Neural cell (in vitro differentiated cells): Measurements from ENCODE around the gene FOXC2. TPM values are rescaled to one million over a fixed set of nuclear protein-coding genes. Genes with fewer than 3 reads are reported as not detected.

Experiments used
- H2AFZ ChIP-seq: fragments of 200-600, 300-800 bp; sonication (generic), shearing (Covaris generic); 2 replicates; pipeline ENCODE4 v1.6.0; 2014; ENCODE audit warnings: low read depth, mild to moderate bottlenecking, antibody characterized with exemption, low read length, moderate library complexity
- H3F3A ChIP-seq: fragments of 200-600 bp; shearing (Covaris generic); 2 replicates; pipeline ENCODE4 v1.6.1; 2016; ENCODE audit warnings: mild to moderate bottlenecking, moderate library complexity, mixed read lengths, antibody characterized with exemption, low read length; ENCODE audit not compliant: insufficient read depth, poor library complexity, severe bottlenecking
- H3K27ac ChIP-seq: fragments of 200-600, 300-800 bp; sonication (generic), shearing (Covaris generic); 2 replicates; pipeline ENCODE4 v1.5.1; 2014; ENCODE audit warnings: mild to moderate bottlenecking, low read length, moderate library complexity
- H3K27me3 ChIP-seq: fragments of 300-800, 200-600 bp; sonication (generic), shearing (Covaris generic); 2 replicates; pipeline ENCODE4 v1.6.0; 2014; ENCODE audit warnings: mild to moderate bottlenecking, low read depth, low read length, moderate library complexity; ENCODE audit not compliant: insufficient read depth
- H3K36me3 ChIP-seq: fragments of 300-800, 200-600 bp; sonication (generic), shearing (Covaris generic); 2 replicates; pipeline ENCODE4 v1.5.1; 2014; ENCODE audit warnings: mild to moderate bottlenecking, antibody characterized with exemption, low read length, moderate library complexity; ENCODE audit not compliant: insufficient read depth
- H3K4me2 ChIP-seq: fragments of 300-800, 200-600 bp; sonication (generic), shearing (Covaris generic); 2 replicates; pipeline ENCODE4 v1.6.0; 2014; ENCODE audit warnings: mild to moderate bottlenecking, low read length
- H3K4me3 ChIP-seq: fragments of 300-800, 200-600 bp; sonication (generic), shearing (Covaris generic); 2 replicates; pipeline ENCODE4 v1.5.1; 2014; ENCODE audit warnings: mild to moderate bottlenecking, low read length, moderate library complexity
- H3K79me2 ChIP-seq: fragments of 200-600 bp; shearing (Covaris generic); replicated peaks from 2 replicates; pipeline ENCODE4 v1.6.0; 2014; ENCODE audit warnings: mild to moderate bottlenecking, low read length, moderate library complexity; ENCODE audit not compliant: insufficient read depth
- H3K9ac ChIP-seq: fragments of 300-800, 200-600 bp; sonication (generic), shearing (Covaris generic); 2 replicates; pipeline ENCODE4 v1.6.1; 2016; ENCODE audit warnings: mild to moderate bottlenecking, low read length, mixed read lengths
- H3K9me2 ChIP-seq: fragments of 200-600 bp; shearing (Covaris generic); 2 replicates; pipeline ENCODE4 v1.6.1; 2016; ENCODE audit warnings: mild to moderate bottlenecking, low read length, mixed read lengths; ENCODE audit not compliant: insufficient read depth
- H3K9me3 ChIP-seq: fragments of 200-600, 300-800 bp; sonication (generic), shearing (Covaris generic); 2 replicates; pipeline ENCODE4 v1.6.1; 2016; ENCODE audit warnings: mild to moderate bottlenecking, mixed run types, low read length, moderate library complexity, mixed read lengths
- H4K20me1 ChIP-seq: fragments of 200-600 bp; shearing (Covaris generic); 2 replicates; pipeline ENCODE4 v1.6.1; 2016; ENCODE audit warnings: mild to moderate bottlenecking, mixed run types; ENCODE audit not compliant: insufficient read depth
- EP300 ChIP-seq: fragments of 450-650 bp; conservative IDR thresholded peaks from 2 replicates; pipeline ENCODE4 v1.6.1; 2014; ENCODE audit warnings: antibody characterized with exemption, mild to moderate bottlenecking, moderate library complexity; ENCODE audit not compliant: poor library complexity, severe bottlenecking
- EZH2 ChIP-seq: fragments of 200-600, 300-800 bp; shearing (Covaris generic), sonication (generic); IDR thresholded peaks from 2 replicates; pipeline ENCODE4 v1.6.1; 2014; ENCODE audit warnings: antibody characterized with exemption, low read length, borderline replicate concordance, mild to moderate bottlenecking; ENCODE audit not compliant: insufficient read depth, poor library complexity, severe bottlenecking
- MXI1 ChIP-seq: fragments of 450-650 bp; conservative IDR thresholded peaks from 2 replicates; pipeline ENCODE4 v1.6.1; 2014; ENCODE audit warnings: antibody characterized with exemption, mild to moderate bottlenecking; ENCODE audit not compliant: poor library complexity, severe bottlenecking
- POLR2AphosphoS5 ChIP-seq: IDR thresholded peaks from 2 replicates; pipeline ENCODE4 v1.6.1; 2012
- RAD21 ChIP-seq: fragments of 450-650 bp; conservative IDR thresholded peaks from 2 replicates; pipeline ENCODE4 v1.6.1; 2014; ENCODE audit warnings: antibody characterized with exemption, mild to moderate bottlenecking, moderate library complexity
- SMC3 ChIP-seq: fragments of 450-650 bp; conservative IDR thresholded peaks from 2 replicates; pipeline ENCODE4 v1.6.1; 2014; ENCODE audit warnings: antibody characterized with exemption, mild to moderate bottlenecking, moderate library complexity; ENCODE audit not compliant: poor library complexity
- TAF1 ChIP-seq: IDR thresholded peaks from 2 replicates; pipeline ENCODE4 v1.6.1; 2012; ENCODE audit warnings: low read depth
- polyA plus RNA-seq: library from polyadenylated mRNA; depleted of rRNA; stranded (reverse); fragments of >200 nt; gene quantifications from 2 replicates; pipeline ENCODE4 v1.2.3, GENCODE V29; 2014
- TF ChIP-seq, protein P1 (sequence below): fragments of 450-650 bp; IDR thresholded peaks from 2 replicates; pipeline ENCODE4 v1.5.1; 2014; ENCODE audit warnings: antibody characterized with exemption, mild to moderate bottlenecking, moderate library complexity; ENCODE audit not compliant: poor library complexity, severe bottlenecking
- TF ChIP-seq, protein P2 (sequence below): IDR thresholded peaks from 2 replicates; pipeline ENCODE4 v1.6.1; 2012; ENCODE audit warnings: borderline replicate concordance

Gene FOXC2
- polyA plus RNA-seq, 1 donor from 2014 or later, result not detected

DNA sequence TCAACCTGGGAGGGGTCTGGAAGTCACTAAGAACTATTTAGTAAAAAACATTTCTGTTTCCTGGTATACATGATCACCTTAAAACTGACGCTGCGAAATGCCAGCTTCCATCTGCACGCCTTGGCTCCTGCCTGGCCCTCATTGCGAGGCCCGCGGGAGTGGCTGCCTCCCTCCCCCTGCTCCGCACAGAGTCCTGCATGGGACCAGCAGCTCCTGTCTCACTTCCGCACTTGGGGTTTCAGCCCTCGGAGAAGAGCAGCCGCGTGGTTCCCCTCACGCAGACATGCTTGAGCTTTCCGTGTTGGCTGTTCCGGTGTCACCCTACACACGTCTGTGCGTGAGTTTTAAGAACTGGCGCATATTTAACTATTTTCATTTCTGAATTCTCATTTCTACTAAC is 30.0 kb upstream of the FOXC2 start (continued):
- TF ChIP-seq MXI1 (no peak), SMC3 (no peak)

DNA sequence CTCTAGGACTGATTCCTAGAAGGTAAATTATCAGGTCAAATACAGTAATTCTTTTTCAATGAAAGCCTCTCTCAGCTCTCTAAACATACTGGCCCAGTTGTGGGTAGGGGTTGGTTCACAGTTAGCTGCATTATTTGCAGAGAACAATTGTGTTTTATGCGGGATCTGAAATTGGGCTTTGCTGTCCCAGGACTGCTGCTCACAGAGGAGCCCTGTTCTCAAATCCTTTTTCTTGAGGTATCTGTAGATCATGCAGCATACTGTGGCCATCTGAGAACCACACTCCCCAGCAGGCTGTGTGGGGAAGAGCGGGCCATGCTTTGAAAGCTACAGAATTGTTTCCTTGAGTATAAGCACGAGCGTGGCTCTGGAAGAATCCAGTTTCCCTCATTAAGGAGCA is 29.1 kb upstream of the FOXC2 start:
- no peaks in the 10 kb centered on the region for H3K79me2 ChIP-seq

DNA sequence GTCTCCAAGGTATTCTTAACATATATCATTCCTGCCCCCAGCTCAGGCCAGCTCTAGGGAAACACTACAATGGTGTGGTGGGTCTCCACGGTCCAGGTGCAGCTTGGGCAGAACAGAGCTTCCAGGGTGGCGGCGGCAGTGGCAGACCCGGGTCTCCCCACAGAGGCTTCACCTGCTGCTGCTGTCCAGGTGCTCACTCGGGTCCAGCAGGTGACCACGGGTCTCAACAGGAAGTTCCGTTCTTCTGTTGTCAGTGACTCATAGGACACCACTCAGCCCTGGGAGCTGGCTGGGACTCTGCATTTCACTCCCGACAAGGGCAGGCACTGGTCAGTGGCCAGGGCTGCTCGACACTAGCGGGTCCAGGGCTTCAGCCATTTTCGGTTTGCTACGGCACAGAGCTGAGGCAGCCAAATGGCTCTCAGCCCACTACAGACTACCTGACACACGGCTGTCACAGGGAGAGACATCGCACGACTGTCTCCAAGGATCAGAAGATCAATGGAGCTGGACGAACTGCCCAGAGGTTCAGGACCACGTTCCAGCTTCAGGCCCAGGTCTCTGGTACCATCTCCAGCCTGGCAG is 28.3 kb upstream of the FOXC2 start:
- Histone ChIP-seq H3K4me3 (no peak overlapping the region), H3K9ac (no peak overlapping the region), H3K9me2 (no peaks in the 10 kb centered on the region), H3K9me3 (no peaks in the 10 kb centered on the region), H2AFZ (no peak overlapping the region), H3K27me3 (no peaks in the 10 kb centered on the region), H3F3A (no peaks in the 10 kb centered on the region), H3K79me2 (no peaks in the 10 kb centered on the region), H3K4me2 (no peak overlapping the region), H3K27ac (no peak overlapping the region), H3K36me3 (no peaks in the 10 kb centered on the region), H4K20me1 (no peaks in the 10 kb centered on the region)
- TF ChIP-seq SMC3 (no peak), EZH2 (no peak), RAD21 (no peak), POLR2AphosphoS5 (no peak), EP300 (no peak)
- TF ChIP-seq, protein P1, sequence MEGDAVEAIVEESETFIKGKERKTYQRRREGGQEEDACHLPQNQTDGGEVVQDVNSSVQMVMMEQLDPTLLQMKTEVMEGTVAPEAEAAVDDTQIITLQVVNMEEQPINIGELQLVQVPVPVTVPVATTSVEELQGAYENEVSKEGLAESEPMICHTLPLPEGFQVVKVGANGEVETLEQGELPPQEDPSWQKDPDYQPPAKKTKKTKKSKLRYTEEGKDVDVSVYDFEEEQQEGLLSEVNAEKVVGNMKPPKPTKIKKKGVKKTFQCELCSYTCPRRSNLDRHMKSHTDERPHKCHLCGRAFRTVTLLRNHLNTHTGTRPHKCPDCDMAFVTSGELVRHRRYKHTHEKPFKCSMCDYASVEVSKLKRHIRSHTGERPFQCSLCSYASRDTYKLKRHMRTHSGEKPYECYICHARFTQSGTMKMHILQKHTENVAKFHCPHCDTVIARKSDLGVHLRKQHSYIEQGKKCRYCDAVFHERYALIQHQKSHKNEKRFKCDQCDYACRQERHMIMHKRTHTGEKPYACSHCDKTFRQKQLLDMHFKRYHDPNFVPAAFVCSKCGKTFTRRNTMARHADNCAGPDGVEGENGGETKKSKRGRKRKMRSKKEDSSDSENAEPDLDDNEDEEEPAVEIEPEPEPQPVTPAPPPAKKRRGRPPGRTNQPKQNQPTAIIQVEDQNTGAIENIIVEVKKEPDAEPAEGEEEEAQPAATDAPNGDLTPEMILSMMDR, result no peak

More for the DNA sequence above, 29.1 kb upstream of the FOXC2 start:
- no peaks in the 10 kb centered on the region for H3K9me3 ChIP-seq
- no peaks in the 10 kb centered on the region for H3F3A ChIP-seq
- H2AFZ ChIP-seq, result no peak overlapping the region
- no peaks in the 10 kb centered on the region for H3K36me3 ChIP-seq
- no peaks in the 10 kb centered on the region for H4K20me1 ChIP-seq
- H3K9me2 ChIP-seq, result no peaks in the 10 kb centered on the region
- TF ChIP-seq SMC3 (no peak), RAD21 (no peak)
- H3K4me3 ChIP-seq, result no peak overlapping the region
- H3K4me2 ChIP-seq, result no peak overlapping the region
- no peaks in the 10 kb centered on the region for H3K27me3 ChIP-seq
- H3K27ac ChIP-seq, result no peak overlapping the region
- no peak overlapping the region for H3K9ac ChIP-seq

DNA sequence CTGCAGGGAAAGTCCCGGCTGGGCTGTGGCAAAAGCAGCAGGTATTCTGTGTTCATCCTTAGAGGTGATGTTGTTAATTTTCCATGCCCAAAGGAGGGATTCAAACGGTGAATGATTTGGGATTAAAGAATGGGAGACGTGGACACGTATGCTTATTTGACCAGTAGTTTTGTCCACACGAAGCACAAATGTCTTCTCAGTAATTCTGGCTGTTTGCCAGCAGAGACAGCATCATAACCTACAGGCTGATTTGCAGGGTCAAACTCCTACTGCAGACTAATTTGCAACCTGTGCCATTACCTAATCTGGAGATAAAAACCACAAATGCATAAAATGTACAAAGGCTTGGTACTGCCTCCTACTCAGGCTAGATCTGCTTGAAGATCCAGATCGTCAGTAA is 25.7 kb upstream of the FOXC2 start:
- Histone ChIP-seq H3K4me3 (no peak overlapping the region), H3K36me3 (no peaks in the 10 kb centered on the region), H3K9me3 (no peaks in the 10 kb centered on the region), H3F3A (no peaks in the 10 kb centered on the region), H3K79me2 (no peaks in the 10 kb centered on the region), H3K9ac (no peak overlapping the region), H3K4me2 (no peak overlapping the region), H2AFZ (no peak overlapping the region), H3K27ac (no peak overlapping the region), H4K20me1 (no peaks in the 10 kb centered on the region), H3K9me2 (no peaks in the 10 kb centered on the region), H3K27me3 (no peaks in the 10 kb centered on the region)
- TF ChIP-seq SMC3 (no peak), POLR2AphosphoS5 (no peak), RAD21 (no peak), MXI1 (no peak), EP300 (no peak), TAF1 (no peak), EZH2 (no peak)
- TF ChIP-seq, protein P2, sequence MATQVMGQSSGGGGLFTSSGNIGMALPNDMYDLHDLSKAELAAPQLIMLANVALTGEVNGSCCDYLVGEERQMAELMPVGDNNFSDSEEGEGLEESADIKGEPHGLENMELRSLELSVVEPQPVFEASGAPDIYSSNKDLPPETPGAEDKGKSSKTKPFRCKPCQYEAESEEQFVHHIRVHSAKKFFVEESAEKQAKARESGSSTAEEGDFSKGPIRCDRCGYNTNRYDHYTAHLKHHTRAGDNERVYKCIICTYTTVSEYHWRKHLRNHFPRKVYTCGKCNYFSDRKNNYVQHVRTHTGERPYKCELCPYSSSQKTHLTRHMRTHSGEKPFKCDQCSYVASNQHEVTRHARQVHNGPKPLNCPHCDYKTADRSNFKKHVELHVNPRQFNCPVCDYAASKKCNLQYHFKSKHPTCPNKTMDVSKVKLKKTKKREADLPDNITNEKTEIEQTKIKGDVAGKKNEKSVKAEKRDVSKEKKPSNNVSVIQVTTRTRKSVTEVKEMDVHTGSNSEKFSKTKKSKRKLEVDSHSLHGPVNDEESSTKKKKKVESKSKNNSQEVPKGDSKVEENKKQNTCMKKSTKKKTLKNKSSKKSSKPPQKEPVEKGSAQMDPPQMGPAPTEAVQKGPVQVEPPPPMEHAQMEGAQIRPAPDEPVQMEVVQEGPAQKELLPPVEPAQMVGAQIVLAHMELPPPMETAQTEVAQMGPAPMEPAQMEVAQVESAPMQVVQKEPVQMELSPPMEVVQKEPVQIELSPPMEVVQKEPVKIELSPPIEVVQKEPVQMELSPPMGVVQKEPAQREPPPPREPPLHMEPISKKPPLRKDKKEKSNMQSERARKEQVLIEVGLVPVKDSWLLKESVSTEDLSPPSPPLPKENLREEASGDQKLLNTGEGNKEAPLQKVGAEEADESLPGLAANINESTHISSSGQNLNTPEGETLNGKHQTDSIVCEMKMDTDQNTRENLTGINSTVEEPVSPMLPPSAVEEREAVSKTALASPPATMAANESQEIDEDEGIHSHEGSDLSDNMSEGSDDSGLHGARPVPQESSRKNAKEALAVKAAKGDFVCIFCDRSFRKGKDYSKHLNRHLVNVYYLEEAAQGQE, result no peak
- TF ChIP-seq, protein P1, result no peak
